B cell (primary cell): Measurements from ENCODE around the gene ELAVL2.

Source experiments
- CTCF ChIP-seq: fragments of 200-600 bp; IDR thresholded peaks from one replicate; pipeline ENCODE4 v1.8.0; 2022; ENCODE audit warnings: antibody characterized with exemption, mild to moderate bottlenecking
- EZH2 ChIP-seq: IDR thresholded peaks from 2 replicates; pipeline ENCODE4 v1.6.1; 2012; ENCODE audit warnings: borderline replicate concordance, low read depth, mild to moderate bottlenecking, moderate library complexity, low read length; ENCODE audit not compliant: insufficient read depth, poor library complexity, severe bottlenecking

DNA sequence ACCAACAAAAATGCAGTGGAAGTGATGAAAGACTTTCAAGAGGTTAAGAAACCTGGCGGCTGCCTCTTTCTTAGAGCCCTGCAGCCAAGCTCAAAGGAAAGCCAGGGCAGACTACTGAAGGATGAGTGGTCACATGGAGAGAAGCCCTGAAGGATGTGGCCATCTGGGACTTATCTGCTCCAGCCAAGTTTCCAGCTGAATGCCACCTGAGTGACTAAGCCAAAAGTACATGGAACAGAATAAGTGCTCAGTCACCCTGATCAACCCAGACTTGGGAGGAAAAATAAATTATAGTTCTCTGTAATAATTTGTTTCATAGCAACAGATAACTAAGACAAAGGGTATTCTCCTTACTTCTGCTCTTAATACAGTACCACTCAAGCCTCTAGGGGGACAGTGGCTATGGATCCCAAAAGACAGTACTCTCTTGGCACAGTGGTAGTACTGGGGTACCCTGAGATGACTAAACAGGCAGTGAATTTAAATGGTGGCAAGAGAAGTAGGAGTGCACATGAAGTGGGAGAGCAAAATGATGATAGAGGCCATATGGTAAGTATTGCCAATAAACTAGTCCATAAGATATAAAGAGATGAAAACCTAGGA lies 182.3 kb downstream of the ELAVL2 start:
- TF ChIP-seq CTCF, result no peak
- no peak for TF ChIP-seq EZH2
